ENCODE measurements around the gene NRDE2.

- no peak for TF ChIP-seq CTCF (conservative IDR thresholded peaks at IDR 0.05; ENCODE audit: low read length)
- TF ChIP-seq EZH2phosphoT487 (IDR thresholded peaks at IDR 0.05; ENCODE audit: borderline replicate concordance, low read depth, low read length), result no peak
Measured at GRCh38 chr14:90318016-90318415, 13.7 kb downstream of the NRDE2 start.
